DND-41 (cell line): Measurements from ENCODE around the gene NAT8L.

Source experiments
- ATAC-seq: fragments of 200-7000 bp; cut with Tn5 transposase; 3 replicates; pipeline ENCODE4 v1.9.1; 2021; ENCODE audit warnings: low read depth; ENCODE audit not compliant: insufficient read depth
- DNase-seq: peaks from one replicate; pipeline ENCODE4 v3.0.0-alpha.2; 2020
- H2AFZ ChIP-seq: 2 replicates; pipeline ENCODE4 v1.6.0; 2012; ENCODE audit warnings: low read depth, low read length
- H3K27ac ChIP-seq: 2 replicates; pipeline ENCODE4 v1.5.1; 2012; ENCODE audit warnings: low read length, inconsistent platforms
- H3K27me3 ChIP-seq: fragments of 200-600 bp; sonication (generic); 2 replicates; pipeline ENCODE4 v1.6.0; 2012; ENCODE audit warnings: low read length, mild to moderate bottlenecking, inconsistent platforms; ENCODE audit not compliant: insufficient read depth, poor library complexity
- H3K36me3 ChIP-seq: 2 replicates; pipeline ENCODE4 v1.5.1; 2012; ENCODE audit warnings: low read length, inconsistent platforms; ENCODE audit not compliant: insufficient read depth
- H3K4me1 ChIP-seq: 2 replicates; pipeline ENCODE4 v1.5.1; 2012; ENCODE audit warnings: mild to moderate bottlenecking, low read length; ENCODE audit not compliant: insufficient read depth
- H3K4me2 ChIP-seq: 2 replicates; pipeline ENCODE4 v1.6.0; 2012; ENCODE audit warnings: mild to moderate bottlenecking, moderate library complexity, low read length, inconsistent platforms; ENCODE audit not compliant: insufficient read depth
- H3K4me3 ChIP-seq, 2 experiments: fragments of 200-600 bp in 1 of 2; shearing (Covaris generic) in 1 of 2; 2 replicates each; pipeline ENCODE4 v1.5.1; 2012 to 2016; ENCODE audit warnings: inconsistent platforms in 2 of 2, low read length in 2 of 2, mild to moderate bottlenecking in 2 of 2, low read depth in 1 of 2, moderate library complexity in 1 of 2
- H3K79me2 ChIP-seq: 2 replicates; pipeline ENCODE4 v1.6.0; 2012; ENCODE audit warnings: low read length, inconsistent platforms; ENCODE audit not compliant: insufficient read depth
- H3K9ac ChIP-seq: 2 replicates; pipeline ENCODE4 v1.6.0; 2012; ENCODE audit warnings: low read depth, mild to moderate bottlenecking, inconsistent platforms, low read length, moderate library complexity
- H3K9me3 ChIP-seq: 2 replicates; pipeline ENCODE4 v1.5.1; 2012; ENCODE audit warnings: low read length, moderate library complexity, mild to moderate bottlenecking, inconsistent platforms; ENCODE audit not compliant: insufficient read depth, severe bottlenecking
- H4K20me1 ChIP-seq: 2 replicates; pipeline ENCODE4 v1.6.0; 2012; ENCODE audit warnings: low read length; ENCODE audit not compliant: insufficient read depth
- CTCF ChIP-seq: IDR thresholded peaks from 2 replicates; pipeline ENCODE4 v1.5.1; 2012; ENCODE audit warnings: borderline replicate concordance, low read length, moderate library complexity, mild to moderate bottlenecking; ENCODE audit not compliant: poor library complexity, severe bottlenecking; ENCODE audit errors: extremely low read depth
- EZH2 ChIP-seq: IDR thresholded peaks from 3 replicates; pipeline ENCODE4 v1.6.1; 2012; ENCODE audit warnings: borderline replicate concordance, low read depth, mild to moderate bottlenecking, moderate library complexity, low read length, inconsistent platforms; ENCODE audit not compliant: severe bottlenecking

Gene NAT8L

DNA sequence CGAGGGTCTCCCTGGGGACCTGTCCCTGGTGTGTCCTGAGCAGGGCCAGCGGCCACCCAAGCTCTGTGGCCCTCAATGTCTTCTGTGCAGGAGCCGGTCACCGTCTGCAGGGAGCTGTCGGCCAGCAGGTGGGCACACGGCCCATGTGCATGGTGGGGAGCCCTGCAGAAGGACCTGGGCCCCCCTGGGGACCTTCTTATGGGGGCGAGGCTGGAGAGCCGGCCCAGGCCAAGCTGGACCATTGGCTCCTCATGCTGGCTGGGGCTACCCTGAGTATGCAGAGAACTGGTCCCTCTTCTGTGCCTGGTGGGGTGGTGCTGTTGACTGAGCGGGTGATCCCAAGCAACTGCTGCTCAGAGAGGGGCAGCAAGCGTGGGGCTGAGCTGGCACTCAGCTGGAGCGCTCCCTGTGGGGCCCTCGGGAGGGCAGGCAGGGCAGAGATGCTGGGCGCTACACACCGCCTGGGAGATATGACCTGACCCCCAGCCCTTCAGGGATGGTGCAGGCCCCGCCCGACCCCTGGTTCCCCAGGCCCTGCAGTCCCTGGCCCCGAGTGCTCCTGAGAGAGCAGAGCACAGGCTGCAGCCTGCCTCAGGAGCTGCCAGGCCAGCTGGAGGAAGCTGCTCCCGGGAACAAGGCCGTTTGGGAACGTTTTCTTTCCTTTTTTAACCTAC, 14.8 kb downstream of the NAT8L start:
- Histone ChIP-seq H3K4me1 (no peaks in the 10 kb centered on the region), H4K20me1 (0 out of 2 replicates have a peak, but pooled peaks cover 6% of the 10 kb centered on the region), H3K4me2 (no peak overlapping the region), H3K27me3 (no peaks in the 10 kb centered on the region), H3K27ac (no peak overlapping the region), H3K9me3 (no peaks in the 10 kb centered on the region), H2AFZ (no peak overlapping the region), H3K36me3 (no peaks in the 10 kb centered on the region), H3K9ac (no peak overlapping the region), H3K79me2 (no peaks in the 10 kb centered on the region), H3K4me3 (no peak overlapping the region)
- no peak for TF ChIP-seq EZH2
- no peak for TF ChIP-seq CTCF
- DNase-seq (no peak), ATAC-seq (no peak)

DNA sequence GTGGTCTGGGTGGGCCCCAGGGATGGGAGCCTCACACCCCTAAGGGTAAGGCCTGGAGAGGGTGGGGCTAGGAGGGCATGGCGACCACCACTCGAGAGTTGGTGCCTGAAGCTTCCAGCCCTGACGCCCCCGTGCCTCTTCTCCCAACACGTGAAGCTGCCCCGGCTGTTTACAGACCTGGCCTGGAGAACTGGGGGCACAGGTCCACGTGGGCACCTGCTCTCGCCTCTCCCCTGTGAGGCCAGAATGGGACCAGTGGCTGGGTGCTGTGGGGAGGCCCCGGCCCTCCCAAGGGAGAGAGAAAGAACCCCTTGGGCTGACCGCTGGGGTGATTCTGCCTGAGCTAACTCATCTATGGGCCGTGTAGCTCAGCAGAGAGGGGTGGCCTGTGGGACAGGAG, 15.5 kb downstream of the NAT8L start:
- TF ChIP-seq EZH2 (no peak), CTCF (no peak)
- DNase-seq (no peak), ATAC-seq (no peak)
- Histone ChIP-seq H3K27me3 (no peaks in the 10 kb centered on the region), H4K20me1 (0 out of 2 replicates have a peak, but pooled peaks cover 6% of the 10 kb centered on the region), H3K9me3 (no peaks in the 10 kb centered on the region), H3K4me2 (no peak overlapping the region), H3K36me3 (no peaks in the 10 kb centered on the region), H3K4me3 (no peak overlapping the region), H2AFZ (no peak overlapping the region), H3K27ac (no peak overlapping the region), H3K4me1 (no peaks in the 10 kb centered on the region), H3K79me2 (no peaks in the 10 kb centered on the region), H3K9ac (no peak overlapping the region)

DNA sequence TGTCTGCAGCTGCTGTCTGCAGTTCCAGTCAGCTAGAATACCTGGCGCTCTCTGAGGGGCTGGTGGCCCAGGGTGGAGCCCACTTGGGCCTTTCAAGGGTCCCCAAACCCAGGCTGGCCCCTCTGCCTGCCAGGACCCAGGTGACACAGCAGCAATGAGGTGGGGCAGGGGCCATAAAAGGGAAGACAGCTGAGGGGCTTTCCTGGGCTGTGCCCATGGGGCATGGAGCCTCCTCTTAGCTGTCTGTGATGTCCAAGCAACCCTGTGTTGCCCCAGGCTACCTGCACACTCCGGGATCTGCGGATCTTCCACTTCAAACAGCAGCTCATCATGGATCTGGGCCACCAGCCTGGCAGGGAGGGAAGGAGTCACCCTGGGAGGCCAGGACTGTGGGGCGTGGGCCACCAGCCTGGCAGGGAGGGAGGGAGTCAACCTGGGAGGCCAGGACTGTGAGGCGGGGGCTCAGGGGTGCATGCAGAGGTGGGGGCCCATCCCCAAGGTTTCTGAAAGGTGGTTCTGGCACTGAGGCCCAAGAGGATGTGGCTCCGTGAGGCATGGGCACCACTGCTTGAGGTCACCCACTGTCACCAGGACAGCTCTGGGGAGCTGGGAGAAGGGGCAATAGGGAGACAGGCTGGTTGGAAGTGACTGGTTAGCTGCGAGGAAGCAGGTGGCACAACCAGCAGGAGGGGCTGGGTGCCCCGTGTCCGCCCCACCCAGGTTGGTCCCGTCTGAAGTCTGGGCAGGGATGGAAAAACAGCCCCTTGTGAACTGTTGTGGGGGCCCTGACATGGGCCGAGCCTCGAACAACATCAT, 16.3 kb downstream of the NAT8L start:
- Histone ChIP-seq H3K9ac (no peak overlapping the region), H3K4me2 (no peak overlapping the region), H3K9me3 (no peaks in the 10 kb centered on the region), H3K79me2 (no peaks in the 10 kb centered on the region), H3K4me3 (no peak overlapping the region), H3K36me3 (no peaks in the 10 kb centered on the region), H3K27ac (no peak overlapping the region), H3K4me1 (no peaks in the 10 kb centered on the region), H4K20me1 (0 out of 2 replicates have a peak, but pooled peaks cover 6% of the 10 kb centered on the region), H3K27me3 (no peaks in the 10 kb centered on the region), H2AFZ (no peak overlapping the region)
- no peak for DNase-seq
- TF ChIP-seq CTCF (no peak), EZH2 (no peak)
- no peak for ATAC-seq
